PC-9 (cell line): Measurements from ENCODE around the gene USP9Y.

ENCODE experiments used
- CTCF ChIP-seq: fragments of 200-600 bp; sonication (generic); conservative IDR thresholded peaks from 2 replicates; pipeline ENCODE4 v1.6.1; 2017; ENCODE audit warnings: mixed run types, antibody characterized with exemption, mild to moderate bottlenecking, moderate library complexity
- EZH2 ChIP-seq: fragments of 200-600 bp; sonication (generic); IDR thresholded peaks from 2 replicates; pipeline ENCODE4 v1.8.0; 2017; ENCODE audit warnings: antibody characterized with exemption, low read depth

DNA sequence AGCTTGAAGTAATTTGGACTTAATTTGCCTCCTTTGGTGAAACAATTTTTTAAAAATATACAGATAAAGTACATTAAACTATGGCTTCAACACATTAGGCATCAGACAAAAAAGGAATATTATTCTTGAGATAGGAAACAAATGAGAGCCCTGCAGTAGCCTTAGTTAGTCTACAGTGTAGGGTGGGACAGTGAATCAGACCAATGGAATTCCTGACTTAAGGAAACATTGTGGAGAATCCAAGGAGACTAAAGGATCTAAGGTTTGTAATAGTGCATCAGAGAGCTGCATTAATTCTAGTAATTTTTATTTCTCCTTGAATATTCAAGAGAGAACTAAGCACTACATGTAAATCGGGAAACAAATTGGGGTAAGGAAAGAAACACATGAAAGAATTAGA, 125.8 kb downstream of the USP9Y start:
- no peak for TF ChIP-seq CTCF
- TF ChIP-seq EZH2, result no peak
